GM18505 (cell line): ENCODE data around the gene RNF43.

Experiments used
- ATAC-seq: cut with Tn5 transposase; IDR thresholded peaks from one replicate; pipeline ENCODE4 v1.9.1; 2021; ENCODE audit not compliant: unreplicated experiment
- POLR2A ChIP-seq: IDR thresholded peaks from 4 replicates; pipeline ENCODE4 v1.6.1; 2011; ENCODE audit warnings: borderline replicate concordance; ENCODE audit not compliant: insufficient read depth, insufficient read length; ENCODE audit errors: extremely low read depth

Gene RNF43

DNA sequence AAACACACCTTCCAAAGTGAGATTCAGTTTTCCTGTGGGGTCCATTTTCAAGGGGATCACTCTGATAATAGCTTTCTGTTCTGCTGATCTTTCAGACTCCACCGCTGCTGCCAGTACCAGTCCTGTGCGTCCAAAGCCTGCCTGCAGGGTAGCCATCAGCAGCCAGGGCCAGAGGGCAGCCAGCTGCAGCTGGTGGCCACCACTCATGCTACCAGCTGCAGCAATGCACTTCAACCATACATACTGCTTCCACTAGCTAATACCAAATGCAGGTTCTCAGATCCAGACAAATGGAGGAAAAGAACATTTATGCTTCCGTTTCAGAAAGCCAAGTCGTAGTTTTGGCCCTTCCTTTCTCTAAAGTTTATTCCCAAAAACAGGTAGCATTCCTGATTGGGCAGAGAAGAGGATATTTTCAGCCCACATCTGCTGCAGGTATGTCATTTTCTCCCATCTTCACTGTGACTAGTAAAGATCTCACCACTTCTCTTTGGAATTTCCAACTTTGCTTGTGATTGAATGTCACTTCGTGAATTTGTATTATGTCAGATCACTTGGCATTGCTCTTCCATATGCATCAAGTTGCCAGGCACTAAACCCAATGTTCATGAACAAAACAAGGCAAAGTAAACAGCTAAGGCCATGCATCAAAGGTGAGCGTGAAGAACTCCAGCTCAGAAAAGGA, 1.8 kb downstream of the RNF43 start:
- no peak for TF ChIP-seq POLR2A
- ATAC-seq = no peak

DNA sequence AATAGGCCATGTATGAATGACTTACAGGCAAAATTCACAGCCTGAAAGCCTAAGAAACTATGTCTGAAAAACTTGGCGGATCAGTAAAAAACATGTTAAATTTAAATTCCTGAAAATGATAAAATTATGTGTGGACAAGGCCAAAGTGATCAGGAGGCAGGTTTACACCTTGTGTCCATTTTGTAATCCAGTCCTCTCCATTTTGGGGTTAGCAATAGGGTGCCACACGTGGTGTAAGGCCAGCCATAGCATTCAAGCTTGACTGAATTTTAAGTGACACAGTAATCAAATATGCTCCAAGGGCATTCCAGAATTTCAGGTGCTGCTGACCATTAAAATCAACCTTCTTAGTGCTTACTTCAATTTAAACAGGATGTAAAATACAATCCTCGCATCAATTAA, 2.7 kb downstream of the RNF43 start:
- TF ChIP-seq POLR2A = no peak
- ATAC-seq = no peak

DNA sequence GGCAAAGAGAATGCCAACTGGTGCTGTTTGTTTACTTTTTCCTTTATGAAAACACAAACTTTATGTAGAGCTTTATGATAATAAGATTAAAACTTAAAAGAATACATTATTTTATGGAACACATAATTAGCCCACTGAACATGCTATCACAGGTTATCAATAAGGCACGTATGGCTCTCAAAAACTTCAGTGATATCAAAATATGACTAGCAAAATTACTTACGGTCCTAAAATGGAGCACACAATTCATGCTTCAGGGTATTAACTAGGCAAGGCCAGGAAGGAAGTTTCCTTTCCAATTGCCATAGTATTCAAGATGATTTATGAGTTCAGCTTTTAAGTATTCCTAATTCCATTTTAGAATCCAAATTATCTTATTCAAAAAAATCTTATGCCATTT, 3.6 kb downstream of the RNF43 start:
- no peak for TF ChIP-seq POLR2A
- ATAC-seq = no peak

DNA sequence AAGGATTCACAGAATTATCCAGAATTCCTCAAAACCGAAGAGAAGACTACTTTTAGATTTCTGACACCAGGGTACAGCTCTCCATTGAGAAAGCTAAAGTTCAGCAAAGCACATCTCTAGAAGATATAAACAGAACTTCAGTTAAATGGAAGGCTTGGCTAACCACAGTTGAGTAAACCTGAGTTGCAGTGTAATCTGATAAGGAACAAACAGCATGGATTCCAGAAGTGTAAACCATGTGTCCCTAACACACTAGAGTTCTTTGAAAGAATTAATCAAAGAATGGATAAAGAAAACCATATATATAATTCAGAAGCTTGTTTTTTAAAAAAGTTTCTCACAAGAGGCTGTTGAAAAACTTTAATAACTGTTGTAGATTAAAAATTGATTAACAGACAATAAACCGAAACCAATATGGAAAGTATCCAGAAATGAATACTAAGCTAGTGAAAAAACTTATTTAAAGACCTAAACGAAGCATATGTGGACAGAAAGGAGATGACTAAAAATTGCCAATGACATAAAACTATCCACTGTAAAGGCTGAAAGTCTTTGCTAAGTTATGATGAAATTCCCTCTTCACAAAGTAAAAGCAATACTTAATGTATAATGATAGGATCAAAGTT, 4.3 kb downstream of the RNF43 start:
- no peak for TF ChIP-seq POLR2A
- ATAC-seq = no peak

DNA sequence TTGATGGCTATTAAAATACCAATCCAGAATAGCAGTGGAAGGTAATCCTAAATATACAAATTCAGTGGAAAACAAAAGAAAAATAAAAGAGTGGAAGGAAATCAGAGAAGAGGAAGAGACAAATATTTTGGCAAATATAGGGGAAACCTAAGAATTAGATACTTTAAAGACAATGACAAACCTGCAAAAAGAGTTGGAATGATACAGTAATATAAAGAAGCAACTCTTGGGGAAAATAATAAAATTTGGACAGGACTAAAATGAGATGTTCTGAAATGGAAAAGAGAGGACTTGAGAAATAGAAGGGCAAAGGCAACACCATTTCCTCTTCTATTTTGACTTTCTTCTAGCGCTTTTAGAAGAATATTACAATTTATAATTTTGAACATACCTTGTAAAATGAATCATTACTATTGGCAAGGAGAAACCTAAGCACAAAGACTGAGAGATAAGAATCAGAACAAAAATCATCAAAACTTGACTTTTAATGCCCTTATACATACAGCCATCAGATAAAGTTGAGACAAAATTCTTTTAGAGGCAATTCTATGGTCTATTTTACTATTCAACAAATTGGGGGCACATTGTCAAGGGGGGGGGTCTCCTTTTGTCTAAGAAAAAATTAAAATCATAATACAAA, 5.2 kb downstream of the RNF43 start:
- ATAC-seq = no peak
- TF ChIP-seq POLR2A = no peak

DNA sequence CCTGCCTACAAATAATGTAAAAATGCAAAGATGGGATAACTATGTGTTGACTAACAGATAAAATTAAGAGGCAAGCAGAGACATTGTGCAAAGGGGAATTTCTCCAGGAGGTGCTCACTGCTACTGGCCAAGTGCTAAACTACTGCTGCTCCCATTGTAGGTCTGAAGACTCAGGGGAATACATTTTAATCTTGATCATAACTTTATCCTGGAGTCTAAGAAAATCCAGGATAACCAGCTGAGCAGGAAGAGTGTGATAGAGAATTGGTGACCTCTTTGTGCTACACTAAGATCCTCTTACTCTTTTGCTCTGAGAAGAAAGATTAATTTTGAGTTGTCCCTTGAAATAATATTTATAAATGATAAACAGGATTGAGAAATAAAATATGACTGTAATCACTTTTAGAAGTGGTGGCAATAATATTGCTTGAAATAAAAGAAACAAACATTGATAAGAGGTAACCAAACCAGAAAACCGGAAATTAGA, 5.9 kb downstream of the RNF43 start:
- ATAC-seq = no peak
- no peak for TF ChIP-seq POLR2A

DNA sequence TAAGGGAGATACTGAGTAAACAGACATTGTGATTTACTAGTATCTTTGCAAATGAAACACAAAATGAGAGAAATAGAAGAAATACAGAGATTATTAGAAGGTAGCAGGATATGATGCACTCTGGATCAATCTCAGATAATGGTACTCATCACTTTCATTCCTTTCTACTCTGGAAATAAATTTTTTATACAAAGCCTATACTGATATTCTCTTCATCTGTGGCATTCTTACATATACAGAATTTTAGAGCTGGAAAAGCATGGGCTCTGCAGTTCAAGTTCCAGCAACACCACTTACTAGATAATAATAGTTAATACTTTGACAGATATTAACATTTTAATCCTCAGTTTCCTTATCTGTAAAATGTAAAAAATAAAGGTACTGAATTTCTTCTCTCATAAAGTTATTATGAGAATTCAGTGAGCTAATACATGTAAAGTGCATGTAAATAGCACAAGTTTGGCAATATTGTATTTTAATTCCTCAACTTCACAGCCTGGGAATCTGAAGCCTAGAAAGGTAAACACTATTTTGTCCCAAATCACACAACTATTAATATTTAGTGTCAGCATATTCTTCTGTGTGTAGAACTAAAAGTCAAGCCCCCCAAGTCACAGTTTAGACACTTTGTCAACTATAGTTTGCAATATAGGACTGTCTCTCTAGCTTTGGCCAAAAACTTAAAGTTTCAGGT, 6.5 kb downstream of the RNF43 start:
- no peak for ATAC-seq
- TF ChIP-seq POLR2A = no peak

DNA sequence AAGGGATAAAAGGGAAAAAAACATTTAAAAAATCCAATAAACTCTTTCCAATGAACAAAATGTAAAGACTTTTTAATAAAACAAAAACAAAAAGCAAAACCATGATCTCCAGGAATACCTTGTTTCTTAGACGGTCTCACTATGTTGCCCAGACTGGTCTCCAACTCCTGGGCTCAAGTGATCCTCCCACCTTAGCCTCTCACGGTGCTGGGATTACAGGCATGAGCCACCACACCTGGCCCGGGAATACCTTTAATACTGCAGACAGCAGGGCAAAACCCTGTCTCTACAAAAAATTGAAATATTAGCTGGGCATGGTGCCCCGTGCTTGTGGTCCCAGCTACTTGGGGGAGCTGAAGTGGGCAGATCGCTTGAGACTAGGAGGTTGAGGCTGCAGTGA, 7.9 kb downstream of the RNF43 start:
- no peak for TF ChIP-seq POLR2A
- ATAC-seq = no peak

DNA sequence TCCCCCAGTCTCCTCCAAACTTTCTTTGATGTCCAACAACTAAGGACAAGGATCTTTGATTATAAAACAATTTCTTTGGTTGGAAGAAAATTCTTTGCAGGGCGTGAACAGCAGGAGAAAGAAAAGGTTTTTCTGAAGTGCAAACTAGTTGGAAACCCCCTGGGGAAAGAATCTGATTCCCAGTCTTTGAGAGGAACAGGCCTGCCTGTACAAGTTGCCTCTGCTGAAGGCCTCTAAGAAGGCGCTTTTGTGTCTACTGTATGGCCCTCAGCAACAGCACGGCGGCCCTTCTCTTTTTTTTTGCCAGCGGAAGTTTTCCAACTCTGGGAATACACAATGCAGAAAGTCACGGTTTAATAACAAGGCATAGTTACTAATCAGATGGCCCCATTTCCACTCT, 14.0 kb downstream of the RNF43 start:
- no peak for TF ChIP-seq POLR2A
- no peak for ATAC-seq

DNA sequence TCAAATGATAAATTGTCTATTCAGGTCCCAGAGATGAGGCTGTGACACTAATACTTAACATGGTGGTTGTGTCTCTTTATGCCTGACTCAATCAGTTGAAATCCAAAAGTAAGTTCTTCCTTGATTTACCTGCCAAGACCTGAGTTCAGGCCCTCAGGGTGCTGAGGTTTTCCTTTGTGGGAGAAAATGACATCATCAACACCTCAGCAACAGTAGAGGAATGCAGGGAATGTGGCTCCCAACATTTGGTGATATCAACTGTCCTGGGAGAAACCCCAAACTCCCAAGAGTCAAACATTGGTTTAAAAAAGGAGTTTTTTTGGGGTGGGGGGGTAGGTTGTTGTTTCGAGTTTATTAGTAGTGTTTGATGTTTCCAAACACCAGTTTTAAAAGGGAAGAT, 14.7 kb downstream of the RNF43 start:
- ATAC-seq = no peak
- TF ChIP-seq POLR2A = no peak

DNA sequence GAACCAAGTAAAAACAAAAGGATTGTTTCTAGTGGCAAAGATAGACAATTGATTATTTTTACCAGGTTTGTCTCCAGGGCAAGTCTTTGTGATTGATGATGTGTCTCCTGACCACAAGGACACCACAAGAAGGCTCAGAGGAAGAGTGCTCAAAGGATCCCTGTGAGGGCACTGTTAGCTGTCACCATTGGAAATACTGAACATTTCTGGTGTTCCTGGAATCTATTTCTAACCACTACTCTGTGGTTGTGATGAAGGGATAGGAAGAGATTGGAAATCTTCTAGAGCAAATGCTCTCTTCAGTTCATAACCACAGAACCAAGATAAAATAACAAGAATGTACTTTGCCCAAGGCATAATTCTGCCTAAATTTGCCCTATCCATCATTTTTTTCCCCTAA, 15.3 kb downstream of the RNF43 start:
- TF ChIP-seq POLR2A = no peak
- no peak for ATAC-seq

DNA sequence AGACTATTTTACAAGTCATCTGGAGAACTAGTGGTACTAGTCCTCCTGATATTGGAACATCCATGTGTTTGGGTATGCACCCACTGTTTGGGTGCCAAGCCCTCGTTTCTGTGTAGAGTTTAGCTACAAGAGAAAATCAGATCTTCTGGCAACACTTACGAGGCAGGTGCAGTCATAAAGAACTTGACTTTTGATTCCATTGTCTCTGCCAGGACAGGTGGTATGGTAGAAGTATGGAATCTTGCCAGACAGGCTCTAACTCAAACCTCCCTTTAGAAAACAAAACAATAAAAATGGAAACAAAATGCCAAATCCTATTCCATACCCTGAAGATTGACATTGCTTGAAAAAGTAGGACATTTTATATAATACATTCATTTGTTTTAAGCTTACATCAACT, 16.0 kb downstream of the RNF43 start:
- TF ChIP-seq POLR2A = no peak
- ATAC-seq = no peak

DNA sequence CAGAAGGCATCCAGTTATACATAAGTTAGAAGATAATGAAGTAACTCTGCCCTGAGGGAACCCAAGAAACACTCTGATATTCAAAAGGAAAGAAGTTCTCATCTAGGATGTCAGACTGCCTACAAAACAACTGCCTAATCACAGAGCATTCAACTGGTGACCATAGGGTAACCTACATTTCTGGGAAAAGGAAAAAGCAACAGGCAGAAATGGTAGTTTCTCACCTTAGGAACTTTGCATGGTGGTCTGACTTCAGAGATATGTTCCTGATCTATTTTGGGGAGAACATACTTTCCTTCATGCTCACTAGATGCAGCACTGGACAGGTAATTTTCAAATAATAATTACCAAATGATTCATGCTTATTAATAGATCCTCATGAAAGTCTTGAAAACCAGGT, 16.5 kb downstream of the RNF43 start:
- no peak for ATAC-seq
- no peak for TF ChIP-seq POLR2A
